ENCODE measurements around the gene ADAMTS3. TPM values are rescaled to one million over a fixed set of nuclear protein-coding genes. Genes with fewer than 3 reads are reported as not detected.

The ADAMTS3 gene
- total RNA-seq, 2 experiments from 2014 or later, result not detected

- Mint-ChIP-seq H3K4me1 (ENCODE audit: low read depth) (no peaks in the 10 kb centered on the region), H3K27me3 (peaks cover 6% of the 10 kb centered on the region), H3K4me3 (no peak overlapping the region), H3K27ac (no peak overlapping the region), H3K36me3 (ENCODE audit: low read depth) (no peaks in the 10 kb centered on the region), H3K9me3 (no peaks in the 10 kb centered on the region)
- no peak for ATAC-seq
- ChIA-PET CTCF (interaction anchor here (0.8 to 3.4 kb wide), 20 partner anchors 8 to 1808 kb away, joined by 3 to 14 read pairs (median 4); no protein-coding TSS in a partner anchor), POLR2A (no interaction called here)
- DNase-seq, result no peak
- peak; percentile 54 for TF ChIP-seq CTCF (IDR thresholded peaks at IDR 0.05)
- intact Hi-C loops (cut with micrococcal nuclease), result loop anchor here (5.0 kb wide), 1 partner anchor 140 kb away; no protein-coding TSS in a partner anchor
Observed at GRCh38 chr4:72326692-72327632, 242.1 kb downstream of the ADAMTS3 start.

GRCh38 chr4:72325215-72325614, 243.8 kb downstream of the ADAMTS3 start:
- Mint-ChIP-seq H3K4me1 (ENCODE audit: low read depth) (no peaks in the 10 kb centered on the region), H3K27me3 (peaks cover 6% of the 10 kb centered on the region), H3K9me3 (no peaks in the 10 kb centered on the region), H3K36me3 (ENCODE audit: low read depth) (no peaks in the 10 kb centered on the region), H3K27ac (no peak overlapping the region), H3K4me3 (no peak overlapping the region)
- intact Hi-C loops (cut with micrococcal nuclease), result loop anchor here (5.0 kb wide), 1 partner anchor 142 kb away; no protein-coding TSS in a partner anchor
- TF ChIP-seq CTCF (IDR thresholded peaks at IDR 0.05), result no peak
- POLR2A ChIA-PET, result no interaction called here
- CTCF ChIA-PET, result interaction anchor here (3.4 kb wide), 1 partner anchor 10 kb away, joined by 14 read pairs; no protein-coding TSS in a partner anchor
- DNase-seq (no peak), ATAC-seq (no peak)

GRCh38 chr4:72323227-72323626, 245.8 kb downstream of the ADAMTS3 start:
- TF ChIP-seq CTCF (IDR thresholded peaks at IDR 0.05), result no peak
- POLR2A ChIA-PET, result no interaction called here
- DNase-seq, result no peak
- intact Hi-C loops (cut with micrococcal nuclease), result no loop called here
- no peak overlapping the region for H3K27ac Mint-ChIP-seq
- H3K36me3 Mint-ChIP-seq (ENCODE audit: low read depth), result no peaks in the 10 kb centered on the region
- H3K9me3 Mint-ChIP-seq, result no peaks in the 10 kb centered on the region
- peaks cover 6% of the 10 kb centered on the region for H3K27me3 Mint-ChIP-seq
- peaks cover 6% of the 10 kb centered on the region for H3K4me1 Mint-ChIP-seq (ENCODE audit: low read depth)
- no peak overlapping the region for H3K4me3 Mint-ChIP-seq
- ATAC-seq, result no peak
- CTCF ChIA-PET, result no interaction called here

- POLR2A ChIA-PET, result interaction anchor here (0.6 kb wide), 1 partner anchor 19 kb away, joined by 4 read pairs; no protein-coding TSS in a partner anchor
- DNase-seq (no peak), ATAC-seq (no peak)
- Mint-ChIP-seq H3K4me3 (no peak overlapping the region), H3K27ac (no peak overlapping the region), H3K27me3 (peaks cover 8% of the 10 kb centered on the region), H3K36me3 (ENCODE audit: low read depth) (no peaks in the 10 kb centered on the region), H3K4me1 (ENCODE audit: low read depth) (peaks cover 6% of the 10 kb centered on the region), H3K9me3 (no peaks in the 10 kb centered on the region)
- TF ChIP-seq CTCF (IDR thresholded peaks at IDR 0.05), result no peak
- CTCF ChIA-PET, result interaction anchor here (1.9 kb wide), 1 partner anchor 18 kb away, joined by 8 read pairs; no protein-coding TSS in a partner anchor
- intact Hi-C loops (cut with micrococcal nuclease), result no loop called here
Observed at GRCh38 chr4:72320223-72320948, 248.6 kb downstream of the ADAMTS3 start.
